Prostate gland (tissue), 2 donors: ENCODE measurements around the gene TCERG1.

Experiments
- POLR2A ChIP-seq: fragments of 450-650 bp; IDR thresholded peaks from one replicate; pipeline ENCODE4 v1.6.1; 2016; ENCODE audit warnings: antibody characterized with exemption, mild to moderate bottlenecking
- TF ChIP-seq, protein P1 (sequence below), 4 experiments: fragments of 200-600 bp in 2 of 4; fragments of 450-650 bp in 2 of 4; sonication (generic) in 2 of 4; IDR thresholded peaks; 1 replicate in 3 of 4; 2 replicates in 1 of 4; pipeline ENCODE4 v1.5.1; 2016 to 2019; ENCODE audit warnings: antibody characterized with exemption in 4 of 4, mild to moderate bottlenecking in 2 of 4, moderate library complexity in 2 of 4

GRCh38 chr5:146450002-146450401 lies 2.9 kb downstream of the TCERG1 start:
- TF ChIP-seq, protein P1, sequence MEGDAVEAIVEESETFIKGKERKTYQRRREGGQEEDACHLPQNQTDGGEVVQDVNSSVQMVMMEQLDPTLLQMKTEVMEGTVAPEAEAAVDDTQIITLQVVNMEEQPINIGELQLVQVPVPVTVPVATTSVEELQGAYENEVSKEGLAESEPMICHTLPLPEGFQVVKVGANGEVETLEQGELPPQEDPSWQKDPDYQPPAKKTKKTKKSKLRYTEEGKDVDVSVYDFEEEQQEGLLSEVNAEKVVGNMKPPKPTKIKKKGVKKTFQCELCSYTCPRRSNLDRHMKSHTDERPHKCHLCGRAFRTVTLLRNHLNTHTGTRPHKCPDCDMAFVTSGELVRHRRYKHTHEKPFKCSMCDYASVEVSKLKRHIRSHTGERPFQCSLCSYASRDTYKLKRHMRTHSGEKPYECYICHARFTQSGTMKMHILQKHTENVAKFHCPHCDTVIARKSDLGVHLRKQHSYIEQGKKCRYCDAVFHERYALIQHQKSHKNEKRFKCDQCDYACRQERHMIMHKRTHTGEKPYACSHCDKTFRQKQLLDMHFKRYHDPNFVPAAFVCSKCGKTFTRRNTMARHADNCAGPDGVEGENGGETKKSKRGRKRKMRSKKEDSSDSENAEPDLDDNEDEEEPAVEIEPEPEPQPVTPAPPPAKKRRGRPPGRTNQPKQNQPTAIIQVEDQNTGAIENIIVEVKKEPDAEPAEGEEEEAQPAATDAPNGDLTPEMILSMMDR (IDR thresholded peaks at IDR 0.05) = no peak
- no peak for TF ChIP-seq POLR2A
